Prostate gland (tissue), 2 donors: ENCODE data around the gene PLTP.

ENCODE experiments used
- POLR2A ChIP-seq: fragments of 450-650 bp; IDR thresholded peaks from one replicate; pipeline ENCODE4 v1.6.1; 2016; ENCODE audit warnings: antibody characterized with exemption, mild to moderate bottlenecking
- POLR2AphosphoS5 ChIP-seq: sonication (generic); formaldehyde crosslinking; IDR thresholded peaks from one replicate; pipeline ENCODE4 v1.6.1; 2017; ENCODE audit warnings: antibody characterized with exemption
- TF ChIP-seq, protein P1 (sequence below), 4 experiments: fragments of 200-600 bp in 2 of 4; fragments of 450-650 bp in 2 of 4; sonication (generic) in 2 of 4; IDR thresholded peaks; 1 replicate in 3 of 4; 2 replicates in 1 of 4; pipeline ENCODE4 v1.5.1; 2016 to 2019; ENCODE audit warnings: antibody characterized with exemption in 4 of 4, mild to moderate bottlenecking in 2 of 4, moderate library complexity in 2 of 4

GRCh38 chr20:45919542-45920399 is 7.8 kb upstream of the PLTP start:
- TF ChIP-seq, protein P1, sequence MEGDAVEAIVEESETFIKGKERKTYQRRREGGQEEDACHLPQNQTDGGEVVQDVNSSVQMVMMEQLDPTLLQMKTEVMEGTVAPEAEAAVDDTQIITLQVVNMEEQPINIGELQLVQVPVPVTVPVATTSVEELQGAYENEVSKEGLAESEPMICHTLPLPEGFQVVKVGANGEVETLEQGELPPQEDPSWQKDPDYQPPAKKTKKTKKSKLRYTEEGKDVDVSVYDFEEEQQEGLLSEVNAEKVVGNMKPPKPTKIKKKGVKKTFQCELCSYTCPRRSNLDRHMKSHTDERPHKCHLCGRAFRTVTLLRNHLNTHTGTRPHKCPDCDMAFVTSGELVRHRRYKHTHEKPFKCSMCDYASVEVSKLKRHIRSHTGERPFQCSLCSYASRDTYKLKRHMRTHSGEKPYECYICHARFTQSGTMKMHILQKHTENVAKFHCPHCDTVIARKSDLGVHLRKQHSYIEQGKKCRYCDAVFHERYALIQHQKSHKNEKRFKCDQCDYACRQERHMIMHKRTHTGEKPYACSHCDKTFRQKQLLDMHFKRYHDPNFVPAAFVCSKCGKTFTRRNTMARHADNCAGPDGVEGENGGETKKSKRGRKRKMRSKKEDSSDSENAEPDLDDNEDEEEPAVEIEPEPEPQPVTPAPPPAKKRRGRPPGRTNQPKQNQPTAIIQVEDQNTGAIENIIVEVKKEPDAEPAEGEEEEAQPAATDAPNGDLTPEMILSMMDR (IDR thresholded peaks at IDR 0.05) = no peak
- TF ChIP-seq POLR2A (no peak), POLR2AphosphoS5 (no peak)
